HEK293T (cell line): ENCODE data around the gene TLE3.

Experiments used
- CTCF ChIA-PET: fragments of 350-600 bp; formaldehyde crosslinking; extraction: SDS; loops from one replicate; lab custom pipeline; 2021; ENCODE audit warnings: antibody characterized with exemption, inconsistent platforms; lab: Yijun Ruan, JAX
- POLR2A ChIA-PET: fragments of 350-600 bp; formaldehyde crosslinking; extraction: SDS; loops from one replicate; lab custom pipeline; 2020; ENCODE audit warnings: antibody characterized with exemption, inconsistent platforms; lab: Yijun Ruan, JAX
- DNase-seq: peaks from one replicate; pipeline ENCODE4 v3.0.0; 2012; ENCODE audit warnings: mixed read lengths; ENCODE audit errors: extremely low spot score
- ARNT ChIP-seq: fragments of 450-650 bp; IDR thresholded peaks from 2 replicates; pipeline ENCODE4 v1.6.1; 2017; ENCODE audit warnings: mild to moderate bottlenecking
- BHLHE40 ChIP-seq: fragments of 450-650 bp; IDR thresholded peaks from 2 replicates; pipeline ENCODE4 v1.6.1; 2016; ENCODE audit warnings: mild to moderate bottlenecking, moderate library complexity, borderline replicate concordance
- CTBP1 ChIP-seq: fragments of 450-650 bp; IDR thresholded peaks from 2 replicates; pipeline ENCODE4 v1.6.1; 2016; ENCODE audit warnings: borderline replicate concordance
- ELF4 ChIP-seq: fragments of 450-650 bp; IDR thresholded peaks from 2 replicates; pipeline ENCODE4 v1.6.1; 2017; ENCODE audit warnings: antibody characterized with exemption
- FOXA1 ChIP-seq: fragments of 450-650 bp; IDR thresholded peaks from 2 replicates; pipeline ENCODE4 v1.6.1; 2016; ENCODE audit warnings: mild to moderate bottlenecking
- FOXK2 ChIP-seq: fragments of 450-650 bp; IDR thresholded peaks from 2 replicates; pipeline ENCODE4 v1.6.1; 2016; ENCODE audit warnings: mild to moderate bottlenecking
- FOXM1 ChIP-seq: fragments of 450-650 bp; IDR thresholded peaks from 2 replicates; pipeline ENCODE4 v1.6.1; 2017; ENCODE audit warnings: mild to moderate bottlenecking, borderline replicate concordance
- HDGF ChIP-seq: fragments of 450-650 bp; IDR thresholded peaks from 2 replicates; pipeline ENCODE4 v1.6.1; 2017; ENCODE audit warnings: antibody characterized with exemption, borderline replicate concordance
- L3MBTL2 ChIP-seq: fragments of 450-650 bp; conservative IDR thresholded peaks from 2 replicates; pipeline ENCODE4 v1.6.1; 2016; ENCODE audit warnings: mild to moderate bottlenecking
- LEF1 ChIP-seq: fragments of 450-650 bp; IDR thresholded peaks from 2 replicates; pipeline ENCODE4 v1.6.1; 2017; ENCODE audit warnings: mild to moderate bottlenecking, borderline replicate concordance
- NFRKB ChIP-seq: fragments of 450-650 bp; IDR thresholded peaks from 2 replicates; pipeline ENCODE4 v1.6.1; 2016; ENCODE audit warnings: mild to moderate bottlenecking, moderate library complexity
- PKNOX1 ChIP-seq: fragments of 450-650 bp; IDR thresholded peaks from 2 replicates; pipeline ENCODE4 v1.6.1; 2016
- SP1 ChIP-seq: fragments of 450-650 bp; IDR thresholded peaks from 2 replicates; pipeline ENCODE4 v1.6.1; 2017
- SUZ12 ChIP-seq: fragments of 450-650 bp; IDR thresholded peaks from 2 replicates; pipeline ENCODE4 v1.6.1; 2016; ENCODE audit warnings: mild to moderate bottlenecking
- TARDBP ChIP-seq: fragments of 450-650 bp; IDR thresholded peaks from 2 replicates; pipeline ENCODE4 v1.6.1; 2016
- ZNF384 ChIP-seq: fragments of 450-650 bp; IDR thresholded peaks from 2 replicates; pipeline ENCODE4 v1.6.1; 2016

TLE3 gene

GRCh38 chr15:70053001-70053715, 44.6 kb downstream of the TLE3 start:
- no peak for DNase-seq
- ChIA-PET CTCF (no interaction called here), POLR2A (interaction anchor here (1.6 to 1.8 kb wide), 2 partner anchors 10 to 45 kb away, joined by 5 to 6 read pairs; partner anchors contain the start of gene TLE3)
- no peak for TF ChIP-seq CTBP1
- TF ChIP-seq ZNF384: no peak
- TF ChIP-seq L3MBTL2: no peak
- no peak for TF ChIP-seq HDGF
- TF ChIP-seq TARDBP: no peak
- TF ChIP-seq ELF4: no peak
- no peak for TF ChIP-seq BHLHE40
- TF ChIP-seq LEF1: no peak
- TF ChIP-seq NFRKB: no peak
- TF ChIP-seq ARNT: no peak
- TF ChIP-seq SP1: no peak
- TF ChIP-seq FOXK2: no peak
- no peak for TF ChIP-seq PKNOX1
- TF ChIP-seq FOXM1: no peak
- TF ChIP-seq SUZ12: no peak
- no peak for TF ChIP-seq FOXA1

- ChIA-PET POLR2A (interaction anchor here (0.8 kb wide), 1 partner anchor 46 kb away, joined by 4 read pairs; the partner anchor contains the start of gene TLE3), CTCF (no interaction called here)
- TF ChIP-seq PKNOX1 (no peak), ARNT (no peak), ELF4 (no peak), SUZ12 (no peak), NFRKB (no peak), CTBP1 (no peak), SP1 (no peak), FOXA1 (no peak), FOXK2 (no peak), ZNF384 (no peak), FOXM1 (no peak), TARDBP (no peak), LEF1 (no peak), BHLHE40 (no peak), L3MBTL2 (no peak), HDGF (no peak)
- DNase-seq: no peak
Measured at GRCh38 chr15:70051948-70052633, 45.6 kb downstream of the TLE3 start.

GRCh38 chr15:70050970-70051369, 46.7 kb downstream of the TLE3 start:
- CTCF ChIA-PET: no interaction called here

GRCh38 chr15:70050441-70050840, 47.3 kb downstream of the TLE3 start:
- TF ChIP-seq CTBP1: no peak
- no peak for TF ChIP-seq FOXM1
- TF ChIP-seq PKNOX1: no peak
- TF ChIP-seq BHLHE40: no peak
- TF ChIP-seq LEF1: no peak
- no peak for TF ChIP-seq FOXA1
- no peak for TF ChIP-seq FOXK2
- no peak for TF ChIP-seq ARNT
- no peak for TF ChIP-seq L3MBTL2
- TF ChIP-seq NFRKB: no peak
- TF ChIP-seq SP1: no peak
- TF ChIP-seq ELF4: no peak
- no peak for TF ChIP-seq ZNF384
- TF ChIP-seq HDGF: no peak
- TF ChIP-seq TARDBP: no peak
- ChIA-PET POLR2A (no interaction called here), CTCF (no interaction called here)
- no peak for DNase-seq

More at GRCh38 chr15:70050970-70051369, 46.7 kb downstream of the TLE3 start:
- POLR2A ChIA-PET: no interaction called here
- no peak for TF ChIP-seq ARNT
- no peak for TF ChIP-seq SUZ12
- TF ChIP-seq TARDBP: no peak
- no peak for TF ChIP-seq FOXA1
- TF ChIP-seq CTBP1: no peak
- TF ChIP-seq ELF4: no peak
- no peak for TF ChIP-seq ZNF384
- no peak for TF ChIP-seq LEF1
- TF ChIP-seq NFRKB: no peak
- TF ChIP-seq FOXM1: no peak
- no peak for TF ChIP-seq PKNOX1
- no peak for TF ChIP-seq HDGF
- TF ChIP-seq L3MBTL2: no peak
- TF ChIP-seq SP1: no peak
- DNase-seq: no peak

GRCh38 chr15:70049701-70050301, 47.9 kb downstream of the TLE3 start:
- ChIA-PET CTCF (no interaction called here), POLR2A (no interaction called here)
- no peak for DNase-seq
- TF ChIP-seq FOXA1 (no peak), NFRKB (no peak), BHLHE40 (no peak), FOXM1 (no peak), TARDBP (no peak), ZNF384 (no peak), HDGF (no peak), LEF1 (no peak), SUZ12 (no peak), ARNT (no peak), PKNOX1 (no peak), ELF4 (no peak), CTBP1 (no peak), SP1 (no peak), L3MBTL2 (no peak), FOXK2 (no peak)
